GM18505 (cell line): ENCODE results near the gene MAGEF1.

Source experiments
- ATAC-seq: cut with Tn5 transposase; IDR thresholded peaks from one replicate; pipeline ENCODE4 v1.9.1; 2021; ENCODE audit not compliant: unreplicated experiment
- POLR2A ChIP-seq: IDR thresholded peaks from 4 replicates; pipeline ENCODE4 v1.6.1; 2011; ENCODE audit warnings: borderline replicate concordance; ENCODE audit not compliant: insufficient read depth, insufficient read length; ENCODE audit errors: extremely low read depth

MAGEF1 gene

DNA sequence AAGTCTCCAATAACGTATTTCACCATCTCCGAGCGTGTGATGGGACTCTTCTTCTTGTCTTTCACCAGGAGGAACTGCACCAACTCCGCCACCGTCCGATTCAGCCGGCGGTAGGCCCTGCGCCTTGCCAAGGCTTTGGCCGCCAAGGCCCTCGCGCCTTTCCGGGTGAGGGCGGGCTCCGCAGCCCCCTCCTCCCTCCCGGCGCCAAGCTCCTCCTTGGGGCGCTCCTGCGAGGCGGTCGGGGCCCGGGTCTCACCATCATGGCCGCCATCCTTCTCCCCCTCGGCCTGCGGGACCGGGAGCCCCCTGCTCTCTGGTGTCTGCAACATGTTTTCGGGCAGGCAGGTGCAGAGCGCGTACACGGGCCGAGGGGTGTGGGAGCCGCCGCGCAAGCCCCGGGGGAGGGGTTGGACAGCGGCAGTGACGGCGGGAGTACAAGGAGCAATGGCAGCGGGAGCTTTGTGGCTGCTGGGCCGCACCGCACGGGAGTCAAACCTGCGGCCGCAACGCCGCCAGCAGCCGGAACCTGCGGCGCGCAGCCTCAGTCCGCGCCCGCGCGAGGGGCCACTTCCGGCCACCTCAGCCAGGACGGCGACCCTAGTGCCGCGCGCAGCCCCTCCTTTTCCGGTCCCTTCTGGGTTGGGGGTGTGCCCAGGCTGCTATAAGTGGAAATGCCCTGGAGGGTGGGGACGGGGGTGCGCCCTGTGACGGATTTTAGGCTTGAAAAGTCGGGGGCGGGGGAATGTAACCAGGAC is at the start of gene MAGEF1:
TSS of gene MAGEF1 (minus strand) at position 572 of the 755 bp plus-strand sequence. CDS start at position 329, 243 bp downstream.
- TF ChIP-seq POLR2A, result peak; percentile 71
- peak; percentile 68 for ATAC-seq

DNA sequence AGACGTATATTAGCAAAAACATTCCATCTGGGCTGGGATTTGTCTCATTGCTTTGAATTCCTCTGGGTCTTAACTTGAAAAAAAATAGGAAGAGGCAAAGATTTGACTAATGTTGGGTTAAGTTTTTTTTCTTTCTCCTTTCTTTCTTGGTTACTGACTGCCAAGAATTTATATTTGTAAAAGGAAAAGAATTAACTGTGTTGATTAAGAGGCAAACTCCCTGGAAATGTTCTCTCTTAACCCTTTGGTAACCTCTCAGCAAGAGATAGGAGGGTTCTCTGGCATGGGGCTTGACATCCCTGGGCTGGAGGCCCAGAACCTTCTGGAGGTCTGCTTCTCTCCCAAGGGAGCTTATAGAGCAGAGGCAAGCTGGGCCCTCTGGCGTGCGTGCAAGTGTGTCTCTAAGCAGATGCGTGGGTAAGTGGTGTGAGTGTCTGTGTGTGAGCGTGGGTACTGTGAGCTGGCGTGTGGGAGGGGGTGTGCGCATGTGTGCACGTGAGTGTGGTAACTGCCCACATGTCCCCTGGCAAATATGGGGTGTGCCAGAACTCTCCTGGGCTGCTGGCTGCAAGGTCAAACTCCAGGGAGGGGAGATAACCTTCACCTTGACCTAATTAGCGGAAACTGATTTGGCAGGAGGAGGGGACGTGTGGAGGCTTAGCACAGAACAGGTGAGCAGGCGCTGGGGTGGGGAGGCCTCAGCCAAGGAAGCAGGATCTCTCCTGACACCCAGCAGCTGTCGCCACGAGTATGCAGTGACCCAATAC is 49.4 kb upstream of the MAGEF1 start:
- no peak for ATAC-seq

DNA sequence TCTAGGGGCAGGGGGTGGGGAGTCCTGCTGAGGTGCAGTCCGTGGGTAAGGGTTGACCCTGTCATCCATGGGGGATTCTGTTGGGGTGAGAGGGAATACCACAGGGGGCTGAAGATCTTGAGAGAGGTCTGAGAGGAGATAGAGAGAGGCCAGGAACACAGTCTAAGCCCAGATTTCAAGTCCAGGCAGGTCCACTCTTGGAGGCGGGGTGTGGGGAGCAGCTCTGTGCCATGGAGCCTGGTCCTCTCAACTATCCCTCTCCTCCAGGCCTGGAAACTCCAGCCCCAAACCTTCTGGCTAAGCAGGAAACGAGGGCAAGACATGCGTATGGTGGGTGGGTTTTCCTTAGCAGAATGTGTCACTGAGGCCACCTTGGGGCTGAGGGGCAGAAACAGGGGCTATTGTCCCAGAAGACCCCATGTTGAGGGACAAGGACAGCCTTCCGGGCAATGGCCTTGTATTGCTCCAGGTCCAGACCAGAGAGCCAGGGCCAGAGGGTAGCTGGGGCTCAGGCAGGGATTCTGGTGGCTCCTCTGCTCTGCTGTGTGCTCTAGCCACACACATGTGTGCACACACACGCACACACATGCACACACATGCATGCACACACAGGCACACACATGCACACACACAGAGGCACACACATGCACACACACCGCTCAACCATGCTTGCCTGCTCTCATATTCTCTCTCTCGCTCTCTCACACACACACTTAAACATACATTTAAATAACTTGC is 48.6 kb upstream of the MAGEF1 start:
- no peak for TF ChIP-seq POLR2A
- ATAC-seq, result no peak

More for the DNA sequence above, 49.4 kb upstream of the MAGEF1 start:
- TF ChIP-seq POLR2A, result no peak

DNA sequence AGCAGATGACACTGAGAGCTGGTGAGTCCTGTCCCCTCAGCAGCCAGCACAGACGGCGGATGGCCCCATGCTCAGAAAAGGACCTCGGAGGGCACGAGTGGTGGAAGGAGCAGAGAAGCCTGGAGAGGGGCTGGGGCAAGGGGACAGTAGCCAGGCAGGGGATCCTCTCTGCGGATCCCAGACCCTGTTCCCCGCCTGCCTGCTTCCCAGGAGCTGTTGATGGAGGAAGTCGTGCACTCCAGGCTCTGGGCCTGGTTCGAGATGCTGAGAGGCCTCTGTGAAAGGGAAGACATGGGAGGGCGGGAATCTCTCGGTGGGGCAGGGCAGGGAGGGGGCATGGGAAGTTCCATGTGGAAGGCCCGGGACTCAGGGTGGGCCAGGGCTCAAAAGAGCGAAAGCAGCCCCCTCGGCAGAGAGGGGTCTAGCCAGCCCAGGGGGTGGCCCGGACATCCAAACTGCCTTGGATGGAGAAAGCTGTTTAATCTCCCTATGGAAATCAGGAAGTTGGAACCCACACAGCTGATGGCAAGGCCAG is 47.9 kb upstream of the MAGEF1 start:
- no peak for TF ChIP-seq POLR2A
- ATAC-seq, result no peak

GRCh38 chr3:184758056-184758455 is 46.2 kb upstream of the MAGEF1 start:
- TF ChIP-seq POLR2A, result no peak

GRCh38 chr3:184757022-184757651 is 45.3 kb upstream of the MAGEF1 start:
- no peak for TF ChIP-seq POLR2A
- no peak for ATAC-seq

More at GRCh38 chr3:184758056-184758455, 46.2 kb upstream of the MAGEF1 start:
- no peak for ATAC-seq

- no peak for TF ChIP-seq POLR2A
- no peak for ATAC-seq
These were observed 44.5 kb upstream of the MAGEF1 start for GRCh38 chr3:184756151-184757021.

GRCh38 chr3:184755315-184755731 is 43.5 kb upstream of the MAGEF1 start:
- no peak for ATAC-seq
- no peak for TF ChIP-seq POLR2A

- no peak for ATAC-seq
- no peak for TF ChIP-seq POLR2A
These were observed 40.5 kb upstream of the MAGEF1 start for GRCh38 chr3:184752361-184752760.

DNA sequence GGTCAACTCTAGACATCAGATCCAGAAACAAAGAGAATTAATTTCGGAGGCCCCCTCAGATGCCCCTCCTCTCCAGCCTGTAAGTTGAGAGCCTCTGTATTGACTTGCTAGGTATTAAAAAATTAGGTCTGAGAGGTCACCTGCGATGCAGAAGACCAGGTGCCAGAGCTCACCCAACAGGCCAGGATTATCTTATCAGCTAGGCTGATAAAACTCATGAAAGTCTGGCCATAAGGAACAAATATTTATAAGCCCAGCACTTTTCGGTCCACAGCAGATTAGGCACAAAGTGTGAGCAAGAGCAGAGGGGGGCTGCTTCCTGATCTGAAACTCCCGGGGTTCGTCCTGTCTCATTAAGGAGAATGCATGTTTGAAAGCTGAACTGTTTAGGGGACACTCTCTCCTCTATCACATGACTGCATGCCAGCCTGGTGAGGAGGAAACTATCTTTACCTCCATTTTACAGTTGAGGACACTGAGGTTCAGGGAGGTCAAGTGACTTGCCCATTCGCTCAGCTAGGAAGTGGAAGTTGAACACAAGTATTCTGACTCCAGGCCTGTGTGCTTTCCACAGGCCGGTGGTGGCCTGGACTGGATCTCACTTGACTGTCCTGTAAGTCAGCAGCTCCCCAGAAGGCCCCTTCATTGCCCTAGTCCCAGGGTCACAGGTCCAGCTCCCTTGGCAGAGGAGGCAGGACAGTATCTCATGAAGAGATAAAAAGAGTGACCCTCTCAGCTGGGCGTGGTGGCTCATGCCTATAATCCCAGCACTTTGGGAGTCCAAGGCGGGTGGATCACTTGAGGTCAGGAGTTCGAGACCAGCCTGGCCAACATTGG is 39.6 kb upstream of the MAGEF1 start:
- ATAC-seq, result no peak

More for the DNA sequence above, 39.6 kb upstream of the MAGEF1 start:
- TF ChIP-seq POLR2A, result no peak
